Keratinocyte (primary cell): Measurements from ENCODE around the gene TTC16. TPM values are rescaled to one million over a fixed set of nuclear protein-coding genes. Genes with fewer than 3 reads are reported as not detected.

Experiments
- DNase-seq: peaks from one replicate; pipeline ENCODE4 v3.0.0-alpha.2; 2011; ENCODE audit warnings: low read depth, missing footprints, low spot score
- FAIRE-seq: peaks from 2 replicates; lab custom pipeline; 2011; peaks lifted over from hg19 to GRCh38; lab: Jason Lieb, UNC
- H2AFZ ChIP-seq: 2 replicates; pipeline ENCODE4 v1.6.0; 2012; ENCODE audit warnings: low read length, control low read depth, inconsistent platforms; ENCODE audit not compliant: control insufficient read depth
- H3K27ac ChIP-seq: 2 replicates; pipeline ENCODE4 v1.5.1; 2011; ENCODE audit warnings: low read length; ENCODE audit not compliant: control insufficient read depth, insufficient read depth
- H3K27me3 ChIP-seq: 3 replicates; pipeline ENCODE4 v1.6.0; 2011; ENCODE audit warnings: low read length; ENCODE audit not compliant: control insufficient read depth, insufficient read depth; ENCODE audit errors: extremely low read depth
- H3K36me3 ChIP-seq, 2 experiments: 2 replicates in 1 of 2; 3 replicates in 1 of 2; pipeline ENCODE4 v1.5.1; 2011; ENCODE audit warnings: low read length in 2 of 2, mild to moderate bottlenecking in 1 of 2; ENCODE audit not compliant: control insufficient read depth in 2 of 2, insufficient read depth in 2 of 2; ENCODE audit errors: extremely low read depth in 1 of 2
- H3K4me1 ChIP-seq: 3 replicates; pipeline ENCODE4 v1.5.1; 2011; ENCODE audit warnings: low read length; ENCODE audit not compliant: control insufficient read depth, insufficient read depth; ENCODE audit errors: extremely low read depth
- H3K4me2 ChIP-seq: 3 replicates; pipeline ENCODE4 v1.6.0; 2011; ENCODE audit warnings: low read depth, low read length; ENCODE audit not compliant: control insufficient read depth, insufficient read depth; ENCODE audit errors: extremely low read depth
- H3K4me3 ChIP-seq, 3 experiments: fragments of 200-600 bp in 1 of 3; sonication (generic) in 1 of 3; 2 replicates in 2 of 3; 3 replicates in 1 of 3; pipeline ENCODE4 v1.5.1; 2011 to 2016; ENCODE audit warnings: low read length in 3 of 3, mild to moderate bottlenecking in 3 of 3, control low read depth in 2 of 3, inconsistent platforms in 1 of 3, low read depth in 1 of 3, mixed read lengths in 1 of 3, mixed run types in 1 of 3, moderate library complexity in 1 of 3; ENCODE audit not compliant: control insufficient read depth in 2 of 3, insufficient read depth in 2 of 3; ENCODE audit errors: extremely low read depth in 1 of 3
- H3K79me2 ChIP-seq: 2 replicates; pipeline ENCODE4 v1.6.0; 2012; ENCODE audit warnings: low read length; ENCODE audit not compliant: control insufficient read depth, insufficient read depth
- H3K9ac ChIP-seq: 3 replicates; pipeline ENCODE4 v1.6.0; 2011; ENCODE audit warnings: low read length; ENCODE audit not compliant: control insufficient read depth, insufficient read depth; ENCODE audit errors: extremely low read depth
- H3K9me1 ChIP-seq: 3 replicates; pipeline ENCODE4 v1.6.0; 2011; ENCODE audit warnings: low read length; ENCODE audit not compliant: control insufficient read depth, insufficient read depth; ENCODE audit errors: extremely low read depth
- H3K9me3 ChIP-seq: 2 replicates; pipeline ENCODE4 v1.5.1; 2012; ENCODE audit warnings: low read depth, low read length; ENCODE audit not compliant: control insufficient read depth
- H4K20me1 ChIP-seq: 3 replicates; pipeline ENCODE4 v1.6.0; 2011; ENCODE audit warnings: low read length; ENCODE audit not compliant: control insufficient read depth, insufficient read depth; ENCODE audit errors: extremely low read depth
- CTCF ChIP-seq, 3 experiments: IDR thresholded peaks in 1 of 3; conservative IDR thresholded peaks in 1 of 3; optimal IDR thresholded peaks in 1 of 3; 2 replicates in 2 of 3; 3 replicates in 1 of 3; pipeline versions ENCODE3 to v1.5.1; 2011; ENCODE audit warnings: low read length in 3 of 3, mild to moderate bottlenecking in 3 of 3, moderate library complexity in 2 of 3, control low read depth in 1 of 3, inconsistent platforms in 1 of 3; ENCODE audit not compliant: insufficient read depth in 2 of 3; ENCODE audit errors: extremely low read depth in 1 of 3
- EZH2 ChIP-seq: IDR thresholded peaks from one replicate; pipeline ENCODE4 v1.6.1; 2012; ENCODE audit warnings: inconsistent platforms, mild to moderate bottlenecking, low read length, moderate library complexity
- dilution Hi-C: fragments of 300-500 bp; cut with MboI; formaldehyde crosslinking; loops from one replicate; pipeline ENCODE4 v1.7.0; 2020; ENCODE audit warnings: low sequenced_read_pairs; ENCODE audit not compliant: extremely low pct_ligation_motif_present
- polyA plus RNA-seq, 5 experiments: library from polyadenylated mRNA; depleted of rRNA in 3 of 5; stranded (reverse) in 3 of 5; stranded (forward) in 1 of 5; unstranded in 1 of 5; fragments of >200 nt; gene quantifications; 1 replicate in 1 of 5; 2 replicates in 3 of 5; 3 replicates in 1 of 5; pipeline versions ENCODE4 v1.2.1 to v1.2.3, GENCODE V29; 2011 to 2012; ENCODE audit warnings: missing spikeins in 2 of 5, low read depth in 1 of 5, low replicate concordance in 1 of 5

The TTC16 gene
- polyA plus RNA-seq, 1 donor (not counting 4 experiments of a cell fraction or from before 2014, with no cell fraction given): not detected

DNA sequence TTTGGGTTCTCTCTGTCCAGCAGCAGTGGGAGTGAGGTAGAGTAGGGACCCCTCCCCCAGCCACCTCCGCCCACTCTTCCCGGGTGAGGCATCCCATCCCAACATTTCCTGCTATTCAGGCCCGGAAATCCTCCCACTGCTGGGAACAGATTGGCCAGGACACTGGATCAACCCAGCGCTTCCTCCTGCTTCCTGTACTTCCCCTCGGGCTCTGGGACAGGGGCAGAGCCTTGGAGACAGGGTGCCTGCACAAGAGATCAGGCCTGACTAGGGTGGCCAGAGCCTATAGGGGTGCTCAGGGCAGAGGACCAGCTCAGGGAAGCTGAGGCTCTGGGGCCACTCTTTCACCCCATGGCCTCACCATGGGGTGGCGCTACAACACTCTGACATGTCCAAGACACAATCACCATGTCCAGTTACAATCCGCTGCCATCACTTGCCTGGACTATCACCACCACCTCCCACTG lies 48.1 kb downstream of the TTC16 start:
- TF ChIP-seq CTCF (optimal IDR thresholded peaks at IDR 0.05 in 1 of 3, IDR thresholded peaks at IDR 0.05 in 1 of 3, conservative IDR thresholded peaks at IDR 0.05 in 1 of 3; ENCODE audit: extremely low read depth in 1 of 3, insufficient read depth in 2 of 3, low read length in 3 of 3) (peak in 2 of 3 experiments; percentile 33 to 55), EZH2 (no peak)
- DNase-seq: no peak
- Histone ChIP-seq H3K4me2 (no peak overlapping the region), H2AFZ (no peak overlapping the region), H3K9me3 (no peaks in the 10 kb centered on the region), H3K4me3 (no peak overlapping the region), H3K27ac (no peak overlapping the region), H3K9ac (no peak overlapping the region), H4K20me1 (no peaks in the 10 kb centered on the region), H3K27me3 (peaks cover 3% of the 10 kb centered on the region), H3K79me2 (no peaks in the 10 kb centered on the region), H3K36me3 (no peaks in the 10 kb centered on the region), H3K4me1 (no peaks in the 10 kb centered on the region), H3K9me1 (no peaks in the 10 kb centered on the region)
- dilution Hi-C loops: no loop called here
- FAIRE-seq: no peak

GRCh38 chr9:127765418-127765817 lies 49.5 kb downstream of the TTC16 start:
- DNase-seq (no peak), FAIRE-seq (no peak)
- peaks cover 3% of the 10 kb centered on the region for H3K27me3 ChIP-seq
- H3K4me2 ChIP-seq: no peak overlapping the region
- H3K9me3 ChIP-seq: no peaks in the 10 kb centered on the region
- peaks cover 1% of the 10 kb centered on the region for H3K4me1 ChIP-seq
- H3K79me2 ChIP-seq: no peaks in the 10 kb centered on the region
- dilution Hi-C loops: no loop called here
- H3K9ac ChIP-seq: no peak overlapping the region
- H3K4me3 ChIP-seq: no peak overlapping the region
- no peak for TF ChIP-seq CTCF (optimal IDR thresholded peaks at IDR 0.05 in 1 of 3, IDR thresholded peaks at IDR 0.05 in 1 of 3, conservative IDR thresholded peaks at IDR 0.05 in 1 of 3; ENCODE audit: extremely low read depth in 1 of 3, insufficient read depth in 2 of 3, low read length in 3 of 3)
- TF ChIP-seq EZH2: no peak
- no peak overlapping the region for H2AFZ ChIP-seq
- H3K9me1 ChIP-seq: no peaks in the 10 kb centered on the region
- H3K36me3 ChIP-seq: no peaks in the 10 kb centered on the region
- no peak overlapping the region for H3K27ac ChIP-seq
- H4K20me1 ChIP-seq: no peaks in the 10 kb centered on the region
